DMS153 treated with DMSO at 0.1 percent for 48 hours (cell line): ENCODE results near the gene LMX1B.

Experiments used
- DNase-seq: peaks from one replicate; lab custom pipeline; 2025; ENCODE audit not compliant: unreplicated experiment; lab: John Stamatoyannopoulos, UW

The LMX1B gene

DNA sequence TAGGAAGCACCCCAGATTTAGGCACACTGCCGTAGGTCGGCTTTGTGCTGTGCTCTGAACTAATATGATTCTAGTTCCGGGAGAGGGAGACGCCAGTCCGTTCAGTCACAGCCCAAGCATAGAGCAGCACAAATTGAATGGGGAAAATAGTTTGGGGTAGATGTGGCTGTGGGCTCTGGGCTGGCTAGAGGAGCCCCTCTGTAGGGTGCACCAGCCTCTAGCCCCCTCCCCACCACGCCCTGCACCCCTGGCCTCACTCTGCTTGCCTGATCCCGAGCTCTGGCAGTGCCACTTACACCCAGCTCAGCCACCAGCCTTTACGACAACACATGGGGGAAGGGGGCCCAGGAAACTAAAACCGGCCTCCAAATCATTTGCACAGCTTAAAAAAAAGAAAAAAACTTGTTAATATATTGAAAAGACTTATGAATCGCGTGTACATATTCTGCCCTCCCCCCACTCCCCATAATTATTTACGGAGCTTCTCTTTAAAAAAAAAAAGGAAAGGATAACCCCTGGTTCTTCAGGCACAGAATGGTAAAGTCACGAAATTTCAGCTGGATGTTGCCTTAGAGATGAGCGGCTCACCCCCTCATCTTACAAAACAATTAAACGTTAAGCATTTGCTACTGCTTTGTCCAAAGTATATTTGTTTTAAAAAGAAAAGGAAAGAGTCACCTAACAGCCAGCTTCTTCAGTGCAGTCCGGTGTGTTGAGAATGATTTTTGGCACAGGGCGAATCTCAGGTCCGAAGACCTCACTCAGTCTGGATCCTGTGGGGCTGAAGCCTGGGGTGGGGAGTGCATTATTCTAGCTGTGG is 3.5 kb downstream of the LMX1B start:
- no peak for DNase-seq

DNA sequence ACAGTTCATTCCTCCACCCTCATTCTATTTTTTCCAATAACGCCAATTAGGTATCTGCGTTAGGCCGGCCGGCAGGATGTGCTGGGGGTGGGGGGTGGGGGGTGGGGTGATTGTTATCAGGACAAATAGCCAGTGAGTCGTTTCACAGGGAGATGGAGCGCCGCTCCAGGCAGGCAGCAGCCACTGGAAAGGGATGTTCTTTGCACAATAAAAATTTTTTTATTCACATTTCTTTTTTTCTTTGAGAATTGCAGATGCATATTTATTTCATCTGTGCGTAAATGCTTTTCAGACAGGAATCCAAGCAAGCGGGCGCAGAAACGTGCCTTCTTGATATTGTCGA is 4.1 kb downstream of the LMX1B start:
- DNase-seq = no peak

DNA sequence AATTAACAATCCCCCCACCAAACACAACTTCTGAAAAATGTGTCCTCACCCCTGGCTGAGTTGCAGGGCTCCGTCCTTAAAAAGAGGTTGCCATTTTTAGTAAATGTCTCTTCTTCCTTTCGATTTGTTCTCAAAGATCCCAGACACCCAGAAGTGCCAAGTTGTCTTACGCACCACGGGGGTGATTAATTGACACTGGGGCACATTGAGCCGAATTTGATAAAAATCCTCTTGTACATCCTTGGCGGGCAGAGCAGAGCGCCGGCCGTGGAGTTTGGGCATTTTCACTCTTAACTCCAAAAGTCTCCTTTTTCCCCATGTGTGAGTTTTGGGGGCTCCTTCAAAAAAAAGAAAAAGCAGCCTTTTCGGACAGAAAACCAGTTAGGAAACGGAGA is 4.5 kb downstream of the LMX1B start:
- DNase-seq = no peak

DNA sequence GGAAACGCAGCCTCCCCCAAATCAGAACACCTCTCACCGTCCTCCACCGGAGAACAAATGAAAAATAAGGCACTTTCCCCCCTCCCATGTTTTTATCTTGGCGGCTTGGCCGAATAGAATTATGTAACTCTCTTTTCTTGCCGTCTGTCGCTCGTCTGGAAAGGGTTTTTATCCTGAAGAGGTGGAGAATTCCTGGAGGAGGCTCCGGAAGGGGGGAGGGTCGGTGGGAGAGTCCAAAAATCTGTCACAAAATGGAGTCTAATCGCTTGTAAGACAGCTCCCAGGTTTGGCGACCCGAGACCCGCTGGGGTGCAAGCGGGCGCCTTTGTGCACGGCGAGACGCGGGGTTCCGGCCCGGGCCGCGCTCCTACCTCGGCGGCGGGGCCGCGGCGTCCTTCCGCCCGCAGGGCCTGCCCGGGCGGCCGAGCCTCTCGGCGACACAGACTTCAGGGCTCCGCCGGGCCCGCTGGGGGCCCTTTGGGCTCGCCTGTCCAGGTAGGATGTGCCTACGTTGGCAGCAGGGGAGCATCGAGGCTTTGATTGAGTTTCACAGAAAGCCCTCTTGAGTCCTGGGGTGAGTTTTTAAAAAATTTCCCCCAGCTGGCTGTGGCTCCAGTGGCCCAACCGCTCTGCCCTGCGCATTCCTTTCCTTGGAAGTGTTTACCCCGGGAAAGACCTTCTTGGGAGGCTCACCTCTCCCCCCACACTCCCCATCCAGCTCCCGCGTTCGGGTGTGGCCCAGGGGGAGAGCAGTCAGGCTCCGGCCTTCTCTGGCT is 5.0 kb downstream of the LMX1B start:
- DNase-seq = no peak

DNA sequence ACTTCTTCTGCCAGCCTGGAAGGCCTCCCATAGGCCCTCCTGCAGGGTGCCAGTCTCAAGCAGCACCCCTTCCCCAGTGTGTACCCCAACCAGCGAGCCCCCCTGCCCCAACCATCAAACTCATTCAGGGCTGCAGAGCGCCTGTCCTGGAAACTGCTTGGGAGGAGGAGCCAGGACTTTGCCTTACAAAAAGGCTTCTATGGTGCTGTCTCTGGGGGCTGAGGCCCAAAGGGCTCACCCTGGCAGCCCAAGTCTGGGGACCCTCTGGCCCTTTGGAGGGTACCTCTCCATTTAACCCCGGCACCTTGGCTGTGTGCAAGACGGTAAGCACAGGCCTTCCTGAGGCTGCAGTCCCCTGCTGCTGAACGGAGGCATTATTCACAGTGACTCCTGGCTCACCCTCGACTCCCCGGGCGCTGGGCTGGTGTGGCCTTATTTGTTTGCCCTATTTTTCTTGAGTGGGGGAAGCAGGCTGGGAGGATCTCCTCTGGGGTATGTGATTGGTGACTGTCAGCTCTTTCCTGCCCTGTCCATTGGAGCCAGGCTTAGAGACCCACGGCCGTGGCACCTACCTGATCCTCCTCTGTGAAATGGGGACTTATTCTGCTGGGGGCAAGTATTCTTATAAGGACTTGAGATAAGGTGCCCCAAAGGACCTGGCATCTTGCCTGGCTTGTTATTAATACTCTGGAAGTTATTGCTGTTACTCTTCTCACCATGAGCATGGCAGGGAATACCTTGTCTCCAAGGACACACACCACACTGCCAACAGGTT is 5.8 kb downstream of the LMX1B start:
- DNase-seq = no peak

DNA sequence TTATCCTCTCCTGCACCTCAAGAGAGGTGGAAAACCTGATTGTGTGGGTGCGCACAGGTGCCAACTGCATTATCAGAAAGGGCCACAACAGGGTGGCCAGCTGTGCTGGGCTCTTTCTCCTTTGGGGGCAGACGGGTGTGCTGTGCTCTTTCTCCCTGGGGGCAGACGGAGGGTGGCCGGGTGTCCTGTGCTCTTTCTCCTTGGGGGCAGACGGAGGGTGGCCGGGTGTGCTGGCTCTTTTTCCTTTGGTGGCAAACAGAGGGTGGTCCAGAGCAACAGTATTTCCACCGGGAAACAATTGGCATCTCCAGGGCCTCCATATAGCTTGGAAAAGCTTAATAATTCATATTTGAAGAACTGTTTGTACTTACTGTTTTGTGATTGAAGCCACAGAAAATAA is 6.8 kb downstream of the LMX1B start:
- DNase-seq = no peak

DNA sequence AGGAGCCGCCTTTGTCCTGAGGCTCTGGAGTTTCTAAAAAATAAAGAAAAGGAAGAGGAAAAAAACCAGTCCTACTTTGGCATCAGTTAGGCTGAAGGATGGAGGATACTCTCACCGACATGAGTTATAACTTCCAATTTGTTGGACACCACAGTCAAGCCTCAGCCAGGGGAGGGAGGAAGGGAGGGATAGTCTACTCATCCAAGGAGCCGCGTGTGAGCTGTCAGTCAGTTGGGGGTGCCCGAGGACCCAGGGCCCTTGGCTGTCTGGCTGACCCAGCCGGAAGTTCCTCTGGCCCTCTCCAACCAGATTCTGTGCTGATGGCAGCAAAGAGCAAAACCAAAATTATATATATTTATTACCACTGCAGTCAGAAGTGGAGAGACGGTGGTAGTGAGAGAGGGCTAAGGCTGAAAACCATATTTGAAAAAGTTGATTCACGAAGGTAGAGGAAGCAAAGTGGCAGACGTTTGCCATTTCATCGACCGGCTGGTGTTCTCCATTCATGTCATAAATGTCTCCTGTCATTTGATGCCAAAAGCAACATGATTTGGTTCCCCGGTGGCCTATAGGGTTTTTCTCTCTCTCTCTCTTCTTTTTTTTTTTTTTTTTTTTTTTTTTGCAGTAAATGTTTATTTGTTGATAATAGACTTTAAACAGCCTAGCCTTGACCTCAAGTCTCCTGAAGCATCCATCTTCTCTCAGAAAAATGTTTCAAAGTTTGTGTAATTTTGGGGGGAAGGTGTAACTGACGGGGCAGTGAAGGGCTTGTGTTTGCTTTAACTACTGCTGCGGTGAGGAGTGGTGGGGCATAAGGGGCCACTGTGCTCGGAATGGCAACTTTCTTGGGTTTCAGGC is 7.6 kb downstream of the LMX1B start:
- DNase-seq = no peak

DNA sequence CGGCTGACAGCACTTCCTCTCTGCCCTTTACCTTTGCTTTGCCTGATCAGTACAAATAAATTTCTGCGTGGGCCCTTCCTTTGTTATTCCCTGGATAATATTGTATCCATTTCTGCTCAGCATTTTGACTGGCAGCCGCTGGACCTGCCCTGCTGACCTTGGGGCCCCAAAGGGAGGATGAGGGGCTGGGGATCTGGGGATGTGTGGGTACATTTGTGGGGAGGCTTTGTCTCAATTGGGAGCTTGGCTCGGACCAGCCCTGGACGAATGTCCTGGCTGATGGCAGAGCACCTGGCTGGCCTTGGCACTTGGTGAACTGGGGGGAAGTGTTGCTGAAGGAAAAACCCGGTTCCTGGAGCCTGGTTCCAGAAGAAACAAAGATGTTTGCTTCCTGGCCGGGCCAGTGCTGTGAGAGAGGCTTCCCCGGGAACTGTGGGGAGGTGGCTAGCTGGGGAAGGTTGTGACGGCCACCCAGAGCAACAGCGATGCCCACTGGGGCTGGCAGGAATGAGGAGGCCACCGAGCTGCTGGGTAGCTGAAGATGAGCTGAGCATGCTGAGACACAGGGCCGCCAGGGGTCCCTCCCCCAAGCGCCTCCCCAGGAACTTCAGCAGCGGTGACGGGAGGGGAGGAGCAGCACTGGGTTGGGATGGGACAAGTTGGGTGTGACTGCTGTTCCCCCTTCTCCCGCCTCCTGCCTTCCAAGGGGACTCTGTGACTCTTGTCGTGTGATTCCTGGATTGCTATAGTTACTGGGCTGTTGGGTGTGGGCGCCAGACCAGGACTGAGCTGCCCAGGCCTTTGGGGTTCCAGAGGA is 8.4 kb downstream of the LMX1B start:
- no peak for DNase-seq

DNA sequence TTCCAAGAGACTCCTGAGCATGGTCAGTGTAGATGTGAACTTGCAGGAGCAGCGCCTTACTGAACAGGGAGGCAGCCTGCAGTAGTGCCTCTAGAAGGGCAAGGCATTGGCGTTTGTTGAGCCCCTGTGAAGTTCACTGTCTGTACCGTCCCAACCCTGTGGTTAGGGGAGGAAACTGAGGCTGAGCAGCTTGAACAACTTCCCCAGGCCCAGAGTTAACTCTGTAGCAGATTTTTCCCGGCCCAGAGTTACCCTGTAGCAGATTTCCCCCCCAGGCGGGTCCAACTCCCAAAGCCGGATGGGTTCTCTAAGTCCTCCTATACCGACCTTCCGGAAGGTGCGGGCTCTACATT is 9.6 kb downstream of the LMX1B start:
- DNase-seq = no peak

DNA sequence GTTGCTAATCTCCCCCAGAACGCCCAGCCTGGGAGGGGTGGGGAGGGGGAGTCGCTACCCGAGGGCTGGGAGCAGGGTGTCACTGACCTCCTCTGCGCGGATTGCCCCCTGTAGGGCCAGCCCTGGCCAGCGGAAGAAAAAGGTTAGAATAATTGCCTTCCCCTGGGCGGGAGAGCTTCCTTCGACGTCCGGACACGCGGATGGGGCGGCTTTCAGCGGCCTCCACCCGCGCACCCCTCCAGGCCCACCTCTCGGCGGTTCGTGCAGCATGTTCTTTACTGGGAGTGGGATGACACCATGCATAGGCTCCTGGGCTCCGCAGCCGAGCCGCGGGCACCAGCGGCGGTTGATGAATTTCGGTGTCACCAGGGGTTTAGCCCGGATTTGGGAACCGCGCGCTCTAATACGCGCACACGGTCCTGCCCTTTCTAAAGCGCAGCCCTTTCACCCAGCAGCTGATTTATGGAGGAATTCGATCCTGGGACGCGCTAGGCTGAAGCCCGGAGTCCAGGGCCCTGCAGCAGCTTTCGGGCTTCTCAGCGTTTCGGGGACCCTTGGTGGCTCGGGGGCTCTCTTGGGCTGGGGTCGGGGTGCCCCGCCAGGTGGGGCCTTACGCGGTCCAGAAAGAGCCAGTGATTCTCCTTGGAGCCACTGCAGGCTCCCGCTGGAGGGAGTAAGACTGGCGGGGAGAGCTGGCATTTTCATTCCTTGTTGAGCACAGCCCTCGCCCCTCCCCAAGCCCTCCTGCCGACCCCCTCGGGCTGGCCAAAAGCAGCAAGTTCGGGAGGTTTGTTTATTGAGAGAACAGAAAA is 10.1 kb downstream of the LMX1B start:
- DNase-seq = no peak

DNA sequence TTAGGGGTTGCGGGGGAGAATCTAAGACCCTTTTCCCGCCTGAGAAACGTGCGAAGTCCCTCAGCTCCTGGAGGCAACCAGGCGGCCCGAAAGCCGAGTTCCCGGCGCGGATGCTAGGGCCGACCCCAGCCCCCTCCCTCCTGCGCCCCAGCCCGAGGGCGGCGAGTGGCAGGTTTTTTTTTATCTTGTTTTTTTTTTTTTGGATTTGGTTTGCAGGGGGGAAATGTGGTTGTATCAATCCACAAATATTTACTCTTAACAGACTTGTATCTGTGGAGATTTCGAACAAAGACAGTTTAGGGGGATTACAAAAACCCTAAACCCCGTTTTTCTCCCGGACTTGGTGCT is 10.7 kb downstream of the LMX1B start:
- DNase-seq = no peak

DNA sequence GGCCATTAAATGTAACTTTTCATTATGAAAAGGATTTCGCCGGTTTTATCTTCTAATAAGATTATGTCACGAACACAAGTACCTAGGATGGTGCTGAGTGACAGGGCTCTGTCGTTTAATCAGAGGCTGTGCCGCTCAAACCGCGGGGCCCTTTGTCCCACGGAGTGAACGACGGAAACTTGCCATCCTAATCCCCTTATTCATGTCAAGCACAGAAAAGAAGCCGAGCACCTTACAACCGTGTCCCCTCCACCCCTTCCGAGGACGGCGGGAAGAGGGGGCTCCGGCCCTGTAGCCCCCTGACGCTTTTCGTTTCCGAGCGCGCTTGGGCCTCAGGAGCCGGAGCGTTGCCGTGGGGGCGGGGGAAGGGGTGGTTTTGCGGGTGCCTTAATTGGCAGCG is 11.2 kb downstream of the LMX1B start:
- no peak for DNase-seq

DNA sequence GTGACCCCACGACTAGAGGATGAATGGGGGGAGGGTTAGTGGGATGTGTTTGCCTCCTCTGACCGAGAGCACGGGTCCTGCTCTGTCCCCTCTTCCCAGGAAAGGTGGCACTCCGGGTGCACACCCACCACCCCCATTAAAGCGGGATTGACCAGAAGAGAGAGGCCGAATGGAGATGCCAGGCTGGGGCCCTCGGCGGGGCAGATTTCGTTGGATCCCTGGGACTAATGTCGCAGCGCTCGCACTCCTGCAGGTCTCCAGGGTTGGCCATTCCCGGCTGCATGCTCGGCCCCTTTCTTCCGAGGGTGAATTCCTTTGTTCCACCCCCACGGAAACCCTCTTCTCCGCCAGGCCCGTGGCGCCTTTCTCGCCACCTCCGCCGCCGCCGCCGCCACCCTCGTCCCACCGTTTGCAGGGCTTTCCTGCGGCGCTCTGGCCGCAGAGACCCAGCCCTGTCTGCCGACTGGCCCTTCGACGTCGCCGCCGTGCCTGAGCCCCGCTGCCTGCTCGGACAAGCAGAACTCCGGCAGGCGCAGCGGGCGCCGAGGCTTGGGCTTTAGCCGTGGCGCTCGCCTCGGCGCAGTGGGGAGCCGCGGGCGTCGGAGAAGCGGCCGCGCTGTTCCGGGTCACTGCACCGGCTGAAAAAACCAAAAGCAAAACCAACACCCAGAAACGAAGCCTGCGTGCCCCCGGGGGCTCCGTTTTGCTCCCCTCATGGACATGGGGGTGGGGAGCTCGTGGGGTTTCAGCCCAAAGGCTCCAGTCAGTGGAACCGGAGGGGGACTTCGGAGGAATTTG is 11.8 kb downstream of the LMX1B start:
- DNase-seq = no peak

DNA sequence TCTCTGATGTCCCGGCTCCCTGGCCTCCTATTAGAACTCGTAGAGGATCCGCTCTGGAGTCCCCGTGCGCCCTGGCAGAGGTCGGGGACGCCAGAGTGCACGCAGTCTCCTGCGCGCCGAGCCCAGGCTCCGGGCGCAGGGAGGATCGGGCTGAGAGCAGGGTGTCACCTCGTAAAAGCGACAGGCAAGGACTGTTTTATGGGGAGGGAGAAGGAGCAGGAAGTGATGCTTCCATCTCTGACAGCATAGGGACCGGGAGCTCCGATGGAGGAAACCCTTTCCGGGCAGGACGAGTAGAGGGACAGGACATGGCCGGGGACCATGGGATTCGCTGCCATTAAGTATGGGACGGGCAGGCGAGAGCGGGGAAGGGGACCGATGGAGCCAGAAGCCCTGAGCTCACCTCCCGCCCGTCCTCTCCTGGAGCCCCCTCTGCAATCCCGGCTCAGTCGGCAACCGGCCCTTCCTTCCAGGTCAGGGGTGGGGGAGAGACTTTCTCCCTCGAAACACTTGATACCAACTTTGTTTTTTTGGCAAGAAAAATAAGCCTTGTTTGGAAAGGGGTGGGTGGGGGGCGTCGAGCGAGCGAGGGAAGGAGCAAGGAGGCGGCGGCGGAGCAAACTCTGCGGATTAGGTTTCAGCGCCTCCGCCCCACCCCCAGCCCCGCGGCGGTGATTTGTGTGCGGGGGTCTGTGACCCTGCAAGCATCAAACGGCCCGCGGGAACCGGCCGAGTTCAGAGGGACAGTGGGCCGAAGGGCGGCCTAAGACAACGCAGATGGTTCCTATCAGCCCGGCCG is 12.6 kb downstream of the LMX1B start:
- DNase-seq = no peak

DNA sequence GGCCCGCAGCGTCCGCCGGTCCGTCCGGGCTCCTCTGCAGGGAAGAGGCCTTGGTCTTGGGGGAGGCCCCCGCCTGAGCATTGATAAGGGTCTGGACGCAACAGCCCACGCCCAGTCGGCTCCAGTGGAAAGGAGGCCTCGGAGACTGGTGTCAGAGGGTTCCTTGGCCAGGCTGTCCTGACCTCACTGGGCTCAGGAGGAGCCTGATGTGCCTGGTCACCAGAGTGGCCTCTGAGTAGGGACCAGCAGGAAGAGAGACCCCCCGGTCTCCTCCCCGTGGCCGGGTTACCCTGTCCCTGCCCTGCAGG is 13.2 kb downstream of the LMX1B start:
- no peak for DNase-seq

DNA sequence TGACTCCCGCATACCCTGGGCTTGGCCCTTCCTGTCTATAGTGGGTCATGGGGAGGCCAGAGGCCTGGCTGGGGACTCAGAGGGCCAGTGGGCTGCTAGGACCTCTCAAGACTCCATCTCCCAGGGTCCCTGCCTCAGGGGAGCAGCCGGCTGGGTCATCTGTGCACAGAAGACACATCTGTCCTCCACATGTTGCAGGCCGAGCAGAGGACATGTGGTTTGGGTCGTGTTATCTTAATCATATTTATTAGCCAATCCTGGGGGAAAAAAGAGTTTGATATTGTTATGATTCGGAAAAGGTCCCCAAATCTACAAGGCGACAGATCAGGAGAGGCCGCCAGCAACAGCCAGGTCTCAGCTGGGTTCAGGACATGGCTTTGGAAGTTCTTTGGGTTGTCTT is 14.4 kb downstream of the LMX1B start:
- DNase-seq = no peak

DNA sequence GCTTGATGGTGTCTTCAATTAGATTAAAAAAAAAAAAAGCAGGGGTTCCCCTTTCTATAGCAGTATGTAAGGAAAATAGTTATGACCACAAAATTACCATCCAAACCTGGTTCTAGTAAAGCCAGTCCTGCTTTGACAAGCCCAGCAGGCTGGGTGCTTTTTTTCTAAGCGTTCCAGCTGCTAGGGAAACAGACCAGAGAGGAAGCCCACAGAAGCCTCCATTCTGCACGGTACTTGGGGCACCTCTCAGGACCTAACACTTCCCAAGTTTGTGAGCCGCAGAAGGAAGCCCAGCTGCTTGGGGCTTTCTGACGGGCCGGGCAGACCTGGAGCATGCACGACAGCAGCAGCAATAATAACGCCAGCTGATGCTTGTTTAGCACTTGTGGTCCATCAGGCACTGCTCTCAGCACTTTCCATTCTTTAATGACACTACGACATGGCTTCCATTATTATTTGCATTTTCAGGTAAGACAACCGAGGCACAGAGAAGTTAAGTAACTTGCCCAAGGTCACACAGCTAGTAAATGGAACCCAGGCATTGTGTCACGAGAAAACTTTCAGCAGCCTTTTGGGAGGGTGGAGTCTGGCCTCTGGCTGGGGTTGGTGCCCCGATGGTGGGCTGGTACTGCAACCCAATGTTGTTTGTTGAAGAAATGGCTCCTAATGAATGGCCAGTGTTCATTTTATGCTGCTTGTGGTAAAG is 15.4 kb downstream of the LMX1B start:
- no peak for DNase-seq
